Purkinje cell (primary cell): ENCODE results near the gene ACTL9. TPM values are rescaled to one million over a fixed set of nuclear protein-coding genes. Genes with fewer than 3 reads are reported as not detected.

Experiments used
- polyA plus RNA-seq: library from polyadenylated mRNA; unstranded; fragments of >200 nt; fragmentation: Nextera tagmentation; gene quantifications from 2 replicates; pipeline ENCODE4 v1.2.1, GENCODE V29; 2014

ACTL9 gene, protein sequence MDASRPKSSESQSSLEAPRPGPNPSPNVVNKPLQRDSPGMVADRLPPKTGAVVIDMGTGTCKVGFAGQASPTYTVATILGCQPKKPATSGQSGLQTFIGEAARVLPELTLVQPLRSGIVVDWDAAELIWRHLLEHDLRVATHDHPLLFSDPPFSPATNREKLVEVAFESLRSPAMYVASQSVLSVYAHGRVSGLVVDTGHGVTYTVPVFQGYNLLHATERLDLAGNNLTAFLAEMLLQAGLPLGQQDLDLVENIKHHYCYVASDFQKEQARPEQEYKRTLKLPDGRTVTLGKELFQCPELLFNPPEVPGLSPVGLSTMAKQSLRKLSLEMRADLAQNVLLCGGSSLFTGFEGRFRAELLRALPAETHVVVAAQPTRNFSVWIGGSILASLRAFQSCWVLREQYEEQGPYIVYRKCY
- not detected in 2 replicates for polyA plus RNA-seq

DNA sequence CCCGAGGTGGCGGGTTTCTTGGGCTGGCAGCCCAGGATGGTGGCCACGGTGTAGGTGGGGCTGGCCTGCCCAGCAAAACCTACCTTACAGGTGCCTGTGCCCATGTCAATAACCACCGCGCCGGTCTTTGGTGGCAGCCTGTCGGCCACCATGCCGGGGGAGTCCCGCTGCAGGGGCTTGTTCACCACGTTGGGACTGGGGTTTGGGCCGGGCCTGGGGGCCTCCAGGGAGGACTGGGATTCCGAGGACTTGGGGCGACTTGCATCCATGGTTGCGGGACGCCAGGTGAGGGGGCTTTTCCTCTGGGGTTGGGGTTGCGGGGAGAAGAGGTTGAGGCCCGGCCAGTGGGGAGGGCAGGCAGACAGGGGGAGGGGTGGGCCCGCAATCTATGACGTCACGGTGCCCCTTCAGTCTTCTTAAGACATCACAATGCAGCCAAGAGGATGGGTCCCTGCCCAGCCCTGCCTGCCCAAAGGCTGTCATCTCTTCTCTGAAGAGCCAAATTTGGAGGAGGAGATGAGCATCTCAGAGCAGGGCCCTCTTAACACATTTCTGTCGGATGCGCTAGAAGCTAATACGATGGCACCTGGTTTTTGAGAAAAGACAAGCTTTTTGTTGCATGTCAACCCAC is at the start of gene ACTL9:
TSS of gene ACTL9 (minus strand) at position 363 of the 631 bp plus-strand sequence. CDS start at position 269, 94 bp downstream.

GRCh38 chr19:8721334-8721733 is 22.7 kb upstream of the ACTL9 start, which contains the start of gene OR2Z1:
Gene OR2Z1, plus strand, starts transcription at chr19:8721634. Its CDS starts 9,395 bp downstream, at chr19:8731029.

Other genes starting within 250 kb of the ACTL9 start
- gene PRAM1, start 196.2 kb downstream of the ACTL9 start, polyA plus RNA-seq = not detected in 2 replicates
- gene ZNF414, start 184.6 kb downstream of the ACTL9 start, polyA plus RNA-seq = 0.31 TPM in 1 of 2 replicates, not detected in the other
- 0.29 and 1.5 TPM in 2 replicates for gene MYO1F, start 121.4 kb downstream of the ACTL9 start, polyA plus RNA-seq
- gene ADAMTS10, start 88.1 kb downstream of the ACTL9 start, polyA plus RNA-seq = 0.17 TPM in 1 of 2 replicates, not detected in the other
- gene NFILZ, start 68.2 kb downstream of the ACTL9 start, polyA plus RNA-seq = not detected in 2 replicates
- gene OR2Z1, start 22.8 kb upstream of the ACTL9 start, polyA plus RNA-seq = not detected in 2 replicates
- gene ZNF558, start 133.5 kb upstream of the ACTL9 start, polyA plus RNA-seq = 2.1 and 5.8 TPM in 2 replicates
- gene MBD3L1, start 133.6 kb upstream of the ACTL9 start, polyA plus RNA-seq = not detected in 2 replicates